T-cell (primary cell): ENCODE measurements around the gene ZNF770. TPM values are rescaled to one million over a fixed set of nuclear protein-coding genes. Genes with fewer than 3 reads are reported as not detected.

Experiments used
- ATAC-seq, 4 experiments: fragments of 200-7000 bp in 3 of 4; fragments of 150-1000 bp in 1 of 4; cut with Tn5 transposase; replicated peaks in 1 of 4; 1 replicate in 3 of 4; 2 replicates in 1 of 4; pipeline ENCODE4 v1.10.0; 2021; ENCODE audit warnings: moderate library complexity in 3 of 4, mild to moderate bottlenecking in 2 of 4, moderate number of reproducible peaks in 1 of 4
- CTCF ChIA-PET, 2 donors: fragments of 300-600 bp; sonication (Branson Sonifier 250); formaldehyde crosslinking; loops; one replicate each; lab custom pipeline; 2022; ENCODE audit warnings: antibody characterized with exemption in 2 of 2; lab: Charles Lee
- POLR2A ChIA-PET, 2 donors: fragments of 300-600 bp; sonication (Branson Sonifier 250); formaldehyde crosslinking; loops; one replicate each; lab custom pipeline; 2022; ENCODE audit warnings: antibody characterized with exemption in 2 of 2; lab: Charles Lee
- DNase-seq, 35 experiments: peaks; one replicate each; pipeline versions ENCODE4 v3.0.0 to v3.0.0-alpha.2; 2013 to 2023
- H3K27ac ChIP-seq: one replicate; pipeline ENCODE4 v1.5.1; 2013; ENCODE audit warnings: low read length
- H3K27me3 ChIP-seq, 2 experiments: replicated peaks in 1 of 2; 1 replicate in 1 of 2; 2 replicates in 1 of 2; pipeline versions ENCODE4 v1.6.1 to v1.7.0; 2013; ENCODE audit warnings: low read length in 1 of 2, mixed read lengths in 1 of 2; ENCODE audit not compliant: control insufficient read depth in 2 of 2, insufficient read depth in 2 of 2; ENCODE audit errors: extremely low read depth in 1 of 2
- H3K36me3 ChIP-seq, 2 donors: 1 replicate in 1 of 2; 2 replicates in 1 of 2; pipeline versions ENCODE4 v1.6.1 to v1.7.0; 2013; ENCODE audit warnings: low read length in 1 of 2; ENCODE audit not compliant: control insufficient read depth in 2 of 2, insufficient read depth in 1 of 2; ENCODE audit errors: extremely low read depth in 1 of 2
- H3K4me1 ChIP-seq, 2 experiments: 1 replicate in 1 of 2; 2 replicates in 1 of 2; pipeline versions ENCODE4 v1.6.1 to v1.7.0; 2013; ENCODE audit warnings: low read length in 2 of 2, mixed read lengths in 1 of 2; ENCODE audit not compliant: insufficient read depth in 2 of 2, control insufficient read depth in 1 of 2; ENCODE audit errors: extremely low read depth in 1 of 2
- H3K4me3 ChIP-seq, 2 donors: 1 replicate in 1 of 2; 2 replicates in 1 of 2; pipeline versions ENCODE4 v1.5.1 to v1.7.0; 2013; ENCODE audit warnings: mild to moderate bottlenecking in 2 of 2, low read length in 1 of 2, moderate library complexity in 1 of 2; ENCODE audit not compliant: control insufficient read depth in 1 of 2; ENCODE audit errors: extremely low read depth in 1 of 2
- H3K9me3 ChIP-seq: 2 replicates; pipeline ENCODE4 v1.7.0; 2013
- H3K27ac Mint-ChIP-seq, 2 donors: one replicate each; pipeline ENCODE4 v1.8.0; 2020 to 2021; ENCODE audit warnings: mild to moderate bottlenecking in 2 of 2, mixed read lengths in 2 of 2
- H3K27me3 Mint-ChIP-seq, 2 donors: one replicate each; pipeline ENCODE4 v1.8.0; 2021 to 2022; ENCODE audit warnings: mixed read lengths in 2 of 2
- H3K36me3 Mint-ChIP-seq: one replicate; pipeline ENCODE4 v1.8.0; 2021; ENCODE audit warnings: mixed read lengths
- H3K4me1 Mint-ChIP-seq, 3 donors: one replicate each; pipeline ENCODE4 v1.8.0; 2020 to 2022; ENCODE audit warnings: mixed read lengths in 3 of 3, mild to moderate bottlenecking in 1 of 3
- H3K4me3 Mint-ChIP-seq, 3 donors: one replicate each; pipeline ENCODE4 v1.8.0; 2020 to 2022; ENCODE audit warnings: mild to moderate bottlenecking in 3 of 3, mixed read lengths in 3 of 3, moderate library complexity in 3 of 3
- H3K9me3 Mint-ChIP-seq, 3 donors: one replicate each; pipeline ENCODE4 v1.8.0; 2020 to 2022; ENCODE audit warnings: mixed read lengths in 3 of 3
- WGBS: methylation state at CpG from one replicate; pipeline ENCODE4 v1.1.5; 2013; ENCODE audit warnings: missing lambda C conversion rate; ENCODE audit not compliant: insufficient coverage; 5-methylcytosine and 5-hydroxymethylcytosine counted together
- total RNA-seq, 35 experiments: library from RNA in 6 of 35; stranded (reverse) in 6 of 35; fragments of 120-200 nt in 1 of 35; gene quantifications; one replicate each; pipeline versions ENCODE4 v1.2.1 to v1.2.4 and lab custom pipeline; 2013 to 2026

Gene ZNF770
- total RNA-seq, 5 donors from 2014 or later (not counting 1 experiment from before 2014, with no cell fraction given) = 38.1 to 48.1 (median 44.5) TPM

DNA sequence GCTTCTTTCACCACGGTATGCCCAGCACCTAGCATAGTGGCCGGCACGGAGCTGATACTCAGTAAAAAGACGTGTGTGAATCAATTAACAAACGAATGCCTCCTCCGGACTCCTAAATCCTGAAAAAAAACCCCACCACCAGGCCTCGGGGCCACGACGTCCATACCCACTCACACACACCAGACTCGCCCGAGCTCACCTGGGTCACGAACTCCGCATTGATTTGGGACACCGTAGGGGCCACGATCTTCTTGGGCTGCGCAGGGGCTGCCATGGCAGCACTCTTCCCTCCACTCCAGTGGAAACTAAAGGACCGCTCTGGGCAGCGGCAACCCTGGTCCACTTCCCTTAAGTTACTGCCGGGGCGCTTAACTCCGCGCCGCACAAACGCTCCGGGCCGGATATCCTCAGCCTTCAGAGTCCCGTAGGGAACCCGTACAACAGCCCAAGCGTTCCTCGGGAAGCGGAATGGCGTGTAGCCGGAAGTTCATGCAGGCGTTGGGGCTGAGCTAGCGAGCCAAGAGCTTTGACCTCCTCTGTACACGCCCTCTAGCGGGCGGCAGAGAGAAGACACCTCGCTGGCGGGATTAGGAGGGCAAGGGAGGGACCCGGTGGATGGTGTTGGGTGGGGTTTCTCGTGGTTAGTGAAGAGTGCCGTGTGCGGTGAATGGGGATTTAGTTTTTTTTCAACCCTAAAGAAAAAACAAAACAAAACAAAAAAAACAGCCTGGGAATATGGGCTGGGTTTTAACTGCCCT is 18.6 kb downstream of the ZNF770 start, which contains the start of gene AQR:
AQR (minus strand) TSS at position 403 of the 758 bp plus-strand sequence; CDS start at position 274, 129 bp downstream.
- ATAC-seq (peak; percentile 97 to 99 (median 97)), DNase-seq (peak; percentile 80 to 94 (median 88))
- POLR2A ChIA-PET = interaction anchor here (1.0 to 1.5 kb wide), 3 partner anchors 17 to 19 kb away, joined by 5 to 23 read pairs (median 7); partner anchors contain the start of gene ZNF770 (in 2 of the 2)
- H3K36me3 ChIP-seq = peaks cover 0 to 2% of the 10 kb centered on the region in 2 donors
- H3K27me3 ChIP-seq = no peaks in the 10 kb centered on the region
- H3K9me3 Mint-ChIP-seq = no peaks in the 10 kb centered on the region
- CTCF ChIA-PET = interaction anchor here (0.5 to 2.3 kb wide), 10 partner anchors 13 to 1753 kb away, joined by 3 to 65 read pairs (median 4); partner anchors contain the start of gene ZNF770 (in 2 of the 2)
- WGBS = 0% methylated on average over 36 of the region's 44 CpGs
- peak within 1 kb of the TSS; percentile 64 for H3K27ac ChIP-seq
- no peaks in the 10 kb centered on the region for H3K9me3 ChIP-seq
- H3K4me3 ChIP-seq = peak within 1 kb of the TSS; percentile 94 to 97
- H3K4me3 Mint-ChIP-seq = peak within 1 kb of the TSS; percentile 99 to 100 (median 100)
- H3K4me1 Mint-ChIP-seq = peaks cover 44 to 52% (median 49%) of the 10 kb centered on the region in 3 donors
- H3K27ac Mint-ChIP-seq = peak within 1 kb of the TSS; percentile 95 to 97
- no peaks in the 10 kb centered on the region for H3K27me3 Mint-ChIP-seq
- peaks cover 14% of the 10 kb centered on the region for H3K36me3 Mint-ChIP-seq
- H3K4me1 ChIP-seq = peaks cover 9 to 27% of the 10 kb centered on the region in 2 experiments

GRCh38 chr15:34964277-34964676 is 23.8 kb downstream of the ZNF770 start:
- CTCF ChIA-PET = no interaction called here
- Histone ChIP-seq H3K36me3 (peaks cover 6 to 40% of the 10 kb centered on the region in 2 donors), H3K27me3 (no peaks in the 10 kb centered on the region), H3K4me1 (peaks cover 9 to 22% of the 10 kb centered on the region in 2 experiments), H3K9me3 (no peaks in the 10 kb centered on the region), H3K27ac (no peak overlapping the region), H3K4me3 (no peak overlapping the region)
- Mint-ChIP-seq H3K9me3 (no peaks in the 10 kb centered on the region), H3K4me1 (peaks cover 58 to 66% (median 63%) of the 10 kb centered on the region in 3 donors), H3K36me3 (peaks cover 31% of the 10 kb centered on the region), H3K4me3 (no peak overlapping the region), H3K27me3 (no peaks in the 10 kb centered on the region), H3K27ac (peak overlapping the region in 1 of 2 donors; percentile 3)
- ATAC-seq = no peak
- POLR2A ChIA-PET = no interaction called here
- WGBS = 86% methylated on average over 2 of the region's 2 CpGs
- no peak for DNase-seq

- ATAC-seq = no peak
- no peaks in the 10 kb centered on the region for H3K9me3 ChIP-seq
- no peak overlapping the region for H3K27ac ChIP-seq
- DNase-seq = no peak
- WGBS = 94% methylated on average over 4 of the region's 8 CpGs
- no peaks in the 10 kb centered on the region for H3K4me1 ChIP-seq
- H3K27me3 Mint-ChIP-seq = no peaks in the 10 kb centered on the region
- no peaks in the 10 kb centered on the region for H3K27me3 ChIP-seq
- H3K4me3 ChIP-seq = no peak overlapping the region
- H3K4me1 Mint-ChIP-seq = peaks cover 4 to 14% (median 9%) of the 10 kb centered on the region in 3 donors
- H3K36me3 ChIP-seq = peaks cover 4 to 28% of the 10 kb centered on the region in 2 donors
- peaks cover 19% of the 10 kb centered on the region for H3K36me3 Mint-ChIP-seq
- H3K27ac Mint-ChIP-seq = no peak overlapping the region
- ChIA-PET CTCF (interaction anchor here in 1 of 2 donors (0.6 kb wide), 1 partner anchor 14 kb away, joined by 4 read pairs; no protein-coding TSS in a partner anchor), POLR2A (interaction anchor here in 1 of 2 donors (0.7 kb wide), 1 partner anchor 10 kb away, joined by 4 read pairs; no protein-coding TSS in a partner anchor)
- no peaks in the 10 kb centered on the region for H3K9me3 Mint-ChIP-seq
- H3K4me3 Mint-ChIP-seq = no peak overlapping the region
Measured at GRCh38 chr15:34953851-34954250, 34.2 kb downstream of the ZNF770 start.

GRCh38 chr15:34952481-34952880 is 35.6 kb downstream of the ZNF770 start:
- H3K27ac ChIP-seq = no peak overlapping the region
- no peaks in the 10 kb centered on the region for H3K27me3 Mint-ChIP-seq
- no peaks in the 10 kb centered on the region for H3K27me3 ChIP-seq
- no peak overlapping the region for H3K27ac Mint-ChIP-seq
- peaks cover 28% of the 10 kb centered on the region for H3K36me3 Mint-ChIP-seq
- no peak overlapping the region for H3K4me3 Mint-ChIP-seq
- H3K4me3 ChIP-seq = no peak overlapping the region
- H3K36me3 ChIP-seq = peaks cover 4 to 34% of the 10 kb centered on the region in 2 donors
- DNase-seq (no peak), ATAC-seq (no peak)
- H3K9me3 Mint-ChIP-seq = no peaks in the 10 kb centered on the region
- no peaks in the 10 kb centered on the region for H3K9me3 ChIP-seq
- CTCF ChIA-PET = interaction anchor here in 1 of 2 donors (1.6 kb wide), 1 partner anchor 17 kb away, joined by 6 read pairs; the partner anchor contains the start of gene AQR
- POLR2A ChIA-PET = no interaction called here
- peaks cover 4 to 12% (median 7%) of the 10 kb centered on the region in 3 donors for H3K4me1 Mint-ChIP-seq
- H3K4me1 ChIP-seq = no peaks in the 10 kb centered on the region

DNA sequence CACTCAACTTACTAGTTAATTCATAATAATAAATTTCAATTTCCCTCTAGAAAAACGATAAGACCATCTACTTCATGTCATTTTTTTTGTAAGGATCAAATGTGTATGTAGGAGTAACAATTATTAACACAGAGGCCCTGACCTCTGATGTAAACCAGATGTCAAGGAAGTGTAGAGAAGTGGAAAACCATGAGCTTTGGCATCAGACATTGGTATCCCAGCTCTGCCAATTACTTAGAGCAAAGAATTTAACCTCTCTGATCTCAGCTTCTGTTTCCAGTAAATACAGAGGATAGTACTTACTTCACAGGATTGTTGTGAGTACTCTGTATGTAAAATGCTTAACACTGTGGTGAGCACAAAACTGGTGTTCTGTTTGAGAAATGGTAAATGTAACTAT is 36.1 kb downstream of the ZNF770 start:
- no peak for ATAC-seq
- no peaks in the 10 kb centered on the region for H3K9me3 Mint-ChIP-seq
- H3K27ac ChIP-seq = no peak overlapping the region
- H3K27me3 ChIP-seq = no peaks in the 10 kb centered on the region
- H3K36me3 Mint-ChIP-seq = peaks cover 29% of the 10 kb centered on the region
- H3K36me3 ChIP-seq = peaks cover 4 to 35% of the 10 kb centered on the region in 2 donors
- H3K4me3 Mint-ChIP-seq = no peak overlapping the region
- no peak for DNase-seq
- H3K4me1 Mint-ChIP-seq = peaks cover 4 to 12% (median 7%) of the 10 kb centered on the region in 3 donors
- no peaks in the 10 kb centered on the region for H3K27me3 Mint-ChIP-seq
- no peaks in the 10 kb centered on the region for H3K4me1 ChIP-seq
- POLR2A ChIA-PET = no interaction called here
- WGBS = no CpG with 5 or more reads among the region's 1 CpG
- no peaks in the 10 kb centered on the region for H3K9me3 ChIP-seq
- CTCF ChIA-PET = interaction anchor here in 1 of 2 donors (1.6 kb wide), 1 partner anchor 17 kb away, joined by 6 read pairs; the partner anchor contains the start of gene AQR
- no peak overlapping the region for H3K4me3 ChIP-seq
- H3K27ac Mint-ChIP-seq = no peak overlapping the region

DNA sequence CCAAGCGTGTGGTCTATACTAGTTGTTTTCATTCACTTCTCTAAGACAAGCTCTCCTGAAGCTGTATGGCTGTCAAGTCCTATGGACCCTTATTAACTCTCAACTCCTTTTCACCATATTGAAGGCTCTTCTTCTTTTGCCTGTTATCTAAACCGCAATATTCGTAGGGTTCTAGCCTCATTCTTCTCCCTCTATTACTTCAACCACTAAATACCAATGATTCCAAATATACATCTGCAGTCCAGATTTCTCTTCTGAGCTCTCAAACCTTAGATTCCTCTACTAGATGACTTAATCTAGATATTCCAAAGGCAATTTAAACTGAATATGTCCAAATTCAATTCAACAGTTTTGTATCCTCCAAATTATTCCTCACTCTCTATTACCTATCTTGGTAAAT is 43.2 kb downstream of the ZNF770 start:
- Mint-ChIP-seq H3K4me1 (no peaks in the 10 kb centered on the region), H3K27me3 (no peaks in the 10 kb centered on the region), H3K4me3 (no peak overlapping the region), H3K36me3 (peaks cover 44% of the 10 kb centered on the region), H3K27ac (peak overlapping the region in 1 of 2 donors; percentile 2), H3K9me3 (no peaks in the 10 kb centered on the region)
- Histone ChIP-seq H3K27ac (no peak overlapping the region), H3K27me3 (no peaks in the 10 kb centered on the region), H3K4me3 (no peak overlapping the region), H3K4me1 (no peaks in the 10 kb centered on the region), H3K36me3 (peaks cover 8 to 44% of the 10 kb centered on the region in 2 donors), H3K9me3 (no peaks in the 10 kb centered on the region)
- CTCF ChIA-PET = interaction anchor here in 1 of 2 donors (0.6 to 1.0 kb wide), 3 partner anchors 10 to 25 kb away, joined by 3 to 6 read pairs (median 3); no protein-coding TSS in a partner anchor
- POLR2A ChIA-PET = interaction anchor here in 1 of 2 donors (0.6 kb wide), 1 partner anchor 28 kb away, joined by 8 read pairs; no protein-coding TSS in a partner anchor
- DNase-seq (no peak), ATAC-seq (no peak)
- 100% methylated on average over 2 of the region's 3 CpGs for WGBS
